8988T (cell line): Measurements from ENCODE around the gene GLCCI1.
"Not testable (repeated sequence)": the region's sequence is repeated elsewhere in the genome, so short reads cannot be mapped to it uniquely, and the experiment has no call there.

ENCODE experiments used
- DNase-seq: peaks from one replicate; pipeline ENCODE4 v3.0.0; 2011

GLCCI1 gene

GRCh38 chr7:8056439-8056838, 87.8 kb downstream of the GLCCI1 start:
- no peak for DNase-seq

- DNase-seq, result no peak
Observed at GRCh38 chr7:8057566-8057965, 89.0 kb downstream of the GLCCI1 start.

GRCh38 chr7:8058322-8058721, 89.7 kb downstream of the GLCCI1 start:
- DNase-seq, result no peak

GRCh38 chr7:8058852-8059251, 90.3 kb downstream of the GLCCI1 start:
- DNase-seq, result no peak

- DNase-seq, result no peak
Observed at GRCh38 chr7:8060241-8060640, 91.6 kb downstream of the GLCCI1 start.

GRCh38 chr7:8063300-8063699, 94.7 kb downstream of the GLCCI1 start:
- DNase-seq, result not testable (repeated sequence)

- no peak for DNase-seq
Observed at GRCh38 chr7:8063706-8064297, 95.2 kb downstream of the GLCCI1 start.

- no peak for DNase-seq
Observed at GRCh38 chr7:8064828-8065227, 96.2 kb downstream of the GLCCI1 start.

GRCh38 chr7:8065356-8065813, 96.8 kb downstream of the GLCCI1 start:
- no peak for DNase-seq

GRCh38 chr7:8068892-8069686, 100.5 kb downstream of the GLCCI1 start:
- no peak for DNase-seq

- DNase-seq, result no peak
Observed at GRCh38 chr7:8070451-8071180, 102.0 kb downstream of the GLCCI1 start.

GRCh38 chr7:8078418-8078817, 109.8 kb downstream of the GLCCI1 start:
- DNase-seq, result no peak

- no peak for DNase-seq
Observed at GRCh38 chr7:8082762-8083161, 114.2 kb downstream of the GLCCI1 start.

- DNase-seq, result no peak
Observed at GRCh38 chr7:8084836-8085235, 116.2 kb downstream of the GLCCI1 start.

- no peak for DNase-seq
Observed at GRCh38 chr7:8085420-8085819, 116.8 kb downstream of the GLCCI1 start.

- DNase-seq, result no peak
Observed at GRCh38 chr7:8086239-8086638, 117.6 kb downstream of the GLCCI1 start.

GRCh38 chr7:8089036-8089780, 120.6 kb downstream of the GLCCI1 start:
- no peak for DNase-seq

- DNase-seq, result no peak
Observed at GRCh38 chr7:8092140-8092539, 123.5 kb downstream of the GLCCI1 start.

- no peak for DNase-seq
Observed at GRCh38 chr7:8094164-8095140, 125.9 kb downstream of the GLCCI1 start.

- not testable (repeated sequence) for DNase-seq
Observed at GRCh38 chr7:8101292-8101691, 132.7 kb downstream of the GLCCI1 start.

GRCh38 chr7:8103282-8103681, 134.7 kb downstream of the GLCCI1 start:
- no peak for DNase-seq
